GM18511 (cell line): ENCODE results near the gene ADAP1.
"Not testable (repeated sequence)": the region's sequence is repeated elsewhere in the genome, so short reads cannot be mapped to it uniquely, and the experiment has no call there.

Experiments used
- ATAC-seq: cut with Tn5 transposase; IDR thresholded peaks from one replicate; pipeline ENCODE4 v1.9.1; 2021; ENCODE audit warnings: mild to moderate bottlenecking, moderate library complexity; ENCODE audit not compliant: unreplicated experiment

ADAP1 gene

GRCh38 chr7:960269-960871, 5.9 kb upstream of the ADAP1 start:
- ATAC-seq = no peak

- not testable (repeated sequence) for ATAC-seq
Measured at GRCh38 chr7:959740-960139, 5.3 kb upstream of the ADAP1 start.

DNA sequence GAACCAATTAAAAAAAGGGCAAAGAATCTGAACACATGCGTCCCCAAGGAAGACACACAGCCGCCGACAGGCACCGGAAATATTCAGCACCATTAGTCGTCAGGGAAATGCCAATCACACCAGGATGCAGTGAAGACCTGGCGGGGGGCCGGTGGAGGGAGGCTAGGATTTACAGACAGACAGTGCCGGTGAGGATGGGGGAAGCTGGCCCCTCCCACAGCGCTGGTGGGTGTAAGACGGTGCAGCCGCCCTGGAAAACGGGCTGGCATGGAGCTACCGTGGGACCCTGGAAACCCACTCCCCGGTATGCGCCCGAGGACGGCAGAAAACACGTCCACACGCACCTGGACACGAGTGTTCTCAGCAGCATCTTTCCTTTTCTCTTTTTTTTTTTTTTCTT, 4.8 kb upstream of the ADAP1 start:
- ATAC-seq = no peak

GRCh38 chr7:958221-959200, 4.0 kb upstream of the ADAP1 start:
- ATAC-seq = no peak

- ATAC-seq = no peak
Measured at GRCh38 chr7:957418-958220, 3.1 kb upstream of the ADAP1 start.

- no peak for ATAC-seq
Measured at GRCh38 chr7:956031-956430, 1.6 kb upstream of the ADAP1 start.

DNA sequence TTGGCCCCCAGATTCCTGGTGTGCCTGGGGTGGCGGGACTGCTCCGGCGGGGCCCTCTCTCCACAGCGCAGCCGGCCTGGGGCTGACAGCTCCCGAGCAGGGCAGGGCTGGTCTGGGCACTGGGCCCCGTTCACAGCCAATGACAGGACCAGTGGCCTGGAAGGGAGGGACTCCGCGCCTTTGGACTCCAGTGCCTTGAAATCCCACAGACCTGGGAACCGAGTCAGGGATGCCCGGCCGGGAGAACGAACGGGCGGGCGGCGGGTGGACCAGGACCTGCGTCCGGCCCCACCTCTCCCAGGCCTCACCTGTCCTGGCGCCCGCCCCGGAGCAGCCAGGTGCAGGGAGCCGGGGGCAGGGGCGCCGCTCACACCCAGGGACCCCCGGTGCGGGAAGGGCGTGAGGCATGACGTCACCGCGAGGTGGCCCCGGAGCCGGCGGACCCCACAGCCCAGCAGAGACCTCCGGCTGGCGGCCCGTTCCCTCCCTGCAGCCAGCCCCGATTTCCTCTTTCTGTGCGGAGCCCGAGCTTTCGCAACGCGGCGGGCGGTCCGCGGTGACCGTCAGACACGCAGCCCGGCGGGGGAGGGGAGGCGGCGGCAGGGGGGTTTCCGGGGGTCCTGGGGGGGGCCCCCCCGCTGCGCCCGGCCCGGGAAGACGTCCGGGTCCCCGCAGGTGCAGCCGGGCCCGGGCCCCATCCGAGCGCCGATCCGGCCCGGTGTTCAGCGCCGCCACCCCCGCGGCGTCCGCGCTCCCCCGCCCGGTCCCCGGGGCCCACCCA, 743 bp downstream of the ADAP1 start:
- ATAC-seq = peak; percentile 22

DNA sequence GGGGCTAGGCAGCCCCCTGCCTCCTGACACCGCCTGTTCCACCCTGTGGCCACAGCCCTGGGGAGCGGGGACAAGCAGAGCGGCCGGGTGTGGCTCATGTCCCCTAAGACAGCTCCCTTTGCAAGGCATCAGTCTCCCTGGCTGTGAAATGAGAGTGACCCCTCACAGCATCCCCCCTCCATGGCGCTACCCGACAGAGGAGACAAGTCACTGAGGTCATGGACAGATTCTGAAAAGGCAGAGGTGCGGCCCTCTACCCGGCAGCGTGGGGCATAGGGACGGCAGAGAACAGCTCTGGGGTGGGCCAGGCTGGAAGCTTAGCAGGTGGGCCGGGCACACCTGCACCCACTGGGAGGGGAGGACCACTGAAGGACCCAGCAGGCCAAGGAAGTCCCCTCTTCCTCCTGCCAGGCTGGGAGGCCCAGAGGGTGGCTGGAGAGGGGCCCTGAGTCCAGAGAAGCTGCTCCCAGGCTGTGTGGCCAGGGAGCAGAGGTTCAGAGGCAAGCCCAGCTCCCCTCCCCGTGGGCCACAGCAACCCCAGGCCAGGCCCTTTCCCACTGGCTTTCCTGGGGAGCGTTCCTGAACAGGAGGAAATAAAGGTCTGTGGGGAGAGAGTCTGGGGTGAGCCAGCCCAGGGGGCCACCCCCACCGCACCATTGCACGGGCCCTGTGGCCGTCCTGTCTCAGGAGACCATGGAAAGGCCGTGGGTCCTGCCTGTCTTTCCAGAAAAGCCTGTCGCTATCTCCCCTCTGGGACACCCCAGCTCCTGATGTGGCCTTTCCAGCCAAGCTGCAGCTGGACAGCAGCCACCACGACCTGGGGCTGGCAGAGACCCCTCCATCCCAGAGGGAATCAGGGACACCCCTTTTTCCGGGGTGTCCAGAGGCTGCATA, 1.7 kb downstream of the ADAP1 start:
- no peak for ATAC-seq

GRCh38 chr7:951881-952547, 2.5 kb downstream of the ADAP1 start:
- no peak for ATAC-seq

DNA sequence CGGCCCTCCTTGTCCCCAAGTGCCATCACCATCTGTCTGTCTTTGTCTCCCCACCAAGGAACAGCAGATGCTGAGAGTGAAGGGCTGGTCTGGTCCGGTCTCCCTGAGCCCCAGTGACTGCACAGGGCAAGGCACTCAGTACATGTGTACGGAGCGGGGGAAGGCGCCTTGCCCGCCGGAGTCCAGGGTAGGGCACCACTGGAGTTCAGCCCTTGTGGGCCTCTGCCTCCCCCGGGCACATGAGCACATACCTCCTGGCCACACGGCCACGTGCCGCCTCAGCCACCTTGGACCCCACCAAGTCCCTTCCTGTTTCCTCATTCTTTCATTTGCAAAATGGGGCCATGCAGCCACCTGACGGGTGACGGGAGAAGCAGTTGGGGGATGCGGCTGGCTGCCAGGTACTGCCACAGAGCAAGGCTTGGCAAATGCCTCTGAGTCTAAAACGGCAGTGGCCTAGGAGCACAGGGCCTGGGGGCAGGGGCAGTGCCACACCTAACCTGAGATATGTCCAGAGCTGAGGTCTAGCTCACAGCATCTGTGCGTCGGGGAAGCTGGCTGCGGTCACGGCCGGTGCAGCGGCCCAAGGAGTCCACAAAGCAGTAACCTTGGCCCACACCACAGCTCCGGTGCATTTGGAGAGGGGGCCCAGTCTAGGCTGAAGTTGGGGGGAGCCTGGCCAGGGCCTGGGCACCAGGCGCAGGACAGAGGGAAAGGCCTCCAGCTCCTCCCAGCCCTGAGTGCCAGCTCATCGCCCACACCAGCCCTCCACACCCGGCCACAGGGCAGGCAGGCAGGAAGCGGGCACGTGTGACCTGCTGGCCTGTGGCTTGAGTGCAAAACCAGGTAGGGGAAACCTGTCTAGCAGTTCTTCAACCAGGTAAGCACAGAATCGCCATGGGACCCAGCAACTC, 5.2 kb downstream of the ADAP1 start:
- ATAC-seq = no peak

DNA sequence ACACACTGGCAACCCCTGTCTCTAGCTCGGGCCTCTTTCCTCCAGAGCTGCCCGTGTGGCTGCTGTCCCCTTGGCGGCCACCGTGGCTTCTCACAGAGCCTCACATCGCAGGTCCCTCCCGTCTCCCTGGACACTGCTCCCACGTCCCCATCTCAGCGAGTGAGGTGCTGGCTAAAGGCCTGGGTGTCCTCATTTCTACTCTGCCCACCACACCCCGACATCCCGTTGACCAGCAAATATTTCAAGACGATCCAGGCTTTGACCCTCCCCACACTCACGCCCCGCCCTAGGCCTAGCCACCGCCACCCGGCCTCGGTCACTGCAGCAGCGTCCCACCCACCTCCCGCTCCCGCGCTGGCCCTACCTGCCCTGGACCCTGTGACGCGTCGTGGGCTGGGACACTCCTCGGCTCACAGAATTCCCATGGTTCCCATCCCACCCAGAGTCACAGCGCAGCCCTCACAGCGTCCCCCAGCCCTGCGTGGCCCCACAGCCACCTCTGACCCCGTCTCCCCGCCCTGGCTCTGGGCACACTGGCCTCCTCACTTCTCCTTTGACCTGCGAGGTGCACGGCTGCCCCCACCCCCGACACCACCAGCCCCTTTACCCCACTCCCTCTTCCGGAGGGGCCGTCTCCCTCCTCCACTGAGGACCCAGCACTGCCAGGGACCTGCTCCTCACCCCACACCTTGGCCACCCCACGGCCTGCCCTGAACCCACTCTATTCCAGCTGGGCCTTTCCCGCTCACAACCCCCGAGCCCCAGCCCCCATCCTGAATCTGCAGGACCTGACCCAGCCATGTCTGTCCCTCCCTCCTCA, 6.9 kb downstream of the ADAP1 start:
- ATAC-seq = no peak

DNA sequence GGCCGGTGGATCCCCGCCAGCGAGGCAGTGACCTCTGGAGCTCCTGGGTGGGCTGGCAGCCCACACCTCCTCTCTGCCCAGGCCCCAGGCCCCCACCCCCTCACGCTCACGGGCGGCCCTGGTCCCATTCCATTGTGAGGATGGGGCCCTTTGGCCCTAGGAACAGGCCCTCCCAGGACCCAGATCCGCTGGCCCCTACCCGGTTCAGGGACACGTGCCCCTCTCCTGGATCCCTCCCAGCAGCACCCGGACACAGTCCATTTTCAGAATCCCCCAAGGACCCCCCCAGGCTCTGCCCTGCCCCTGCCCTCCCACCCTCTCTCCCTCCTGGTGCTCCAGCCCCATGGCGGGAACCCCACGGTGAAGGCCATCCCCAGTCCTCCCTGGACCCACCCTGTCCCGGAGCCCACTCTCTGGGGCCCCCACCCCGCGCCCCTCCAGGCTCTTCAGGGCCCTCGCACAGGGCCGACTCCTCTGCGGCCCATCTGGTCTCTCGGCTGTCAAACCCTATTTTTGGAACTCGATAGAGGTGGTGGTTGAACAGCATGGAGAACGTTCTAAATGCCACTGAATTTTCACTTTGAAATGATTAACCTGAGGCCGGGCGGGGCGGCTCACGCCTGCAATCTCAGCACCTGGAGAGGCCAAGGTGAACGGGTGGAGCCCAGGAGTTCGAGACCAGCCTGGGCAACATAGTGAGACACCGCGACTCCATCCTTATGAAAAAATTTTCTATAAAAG, 8.1 kb downstream of the ADAP1 start:
- ATAC-seq = no peak

- no peak for ATAC-seq
Measured at GRCh38 chr7:945556-946255, 8.8 kb downstream of the ADAP1 start.

DNA sequence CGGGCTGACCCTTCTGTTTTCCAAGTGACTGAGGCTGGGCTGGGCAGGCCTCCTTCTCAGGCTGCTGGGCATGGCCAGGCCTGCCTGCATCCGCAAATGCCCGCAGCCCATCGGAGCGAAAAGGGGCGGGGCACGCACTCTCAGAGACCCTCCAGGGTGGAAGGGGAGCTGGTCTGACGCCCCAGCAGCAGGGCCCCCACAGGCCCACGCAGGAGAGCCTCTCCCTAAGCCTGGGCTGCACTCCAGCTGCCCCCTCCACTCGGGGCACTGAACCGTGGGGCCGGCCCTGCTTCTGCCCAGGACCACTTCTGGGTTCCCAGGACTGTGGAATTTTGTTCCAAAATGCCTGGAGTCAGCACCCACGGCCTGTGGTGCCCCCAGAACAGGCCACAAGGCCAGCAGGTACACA, 9.3 kb downstream of the ADAP1 start:
- ATAC-seq = no peak

GRCh38 chr7:944744-945143, 9.7 kb downstream of the ADAP1 start:
- ATAC-seq = no peak

- not testable (repeated sequence) for ATAC-seq
Measured at GRCh38 chr7:943793-944192, 10.7 kb downstream of the ADAP1 start.
